Ascending aorta (tissue), 2 donors: Measurements from ENCODE around the gene DKC1. TPM values are rescaled to one million over a fixed set of nuclear protein-coding genes. Genes with fewer than 3 reads are reported as not detected.
A peak's percentile ranks its signal among the peaks of the same experiment; 100 is the strongest.

Experiments
- DNase-seq, 2 donors: peaks; one replicate each; pipeline ENCODE4 v3.0.0-alpha.2; 2019; ENCODE audit warnings: low spot score in 2 of 2
- H3K27ac ChIP-seq, 2 donors: fragments of 200-600 bp; sonication (generic); one replicate each; pipeline ENCODE4 v1.5.1; 2016 to 2017; ENCODE audit warnings: mild to moderate bottlenecking in 1 of 2
- H3K27me3 ChIP-seq: fragments of 200-600 bp; sonication (generic); one replicate; pipeline ENCODE4 v1.5.1; 2017
- H3K36me3 ChIP-seq, 2 donors: fragments of 200-600 bp; sonication (generic); one replicate each; pipeline ENCODE4 v1.5.1; 2016
- H3K4me1 ChIP-seq, 2 donors: fragments of 200-600 bp; sonication (generic); one replicate each; pipeline ENCODE4 v1.5.1; 2016 to 2017; ENCODE audit warnings: mild to moderate bottlenecking in 1 of 2
- H3K4me3 ChIP-seq, 2 donors: fragments of 200-600 bp; sonication (generic); one replicate each; pipeline ENCODE4 v1.5.1; 2016 to 2017; ENCODE audit warnings: mild to moderate bottlenecking in 1 of 2
- H3K9me3 ChIP-seq, 2 donors: fragments of 200-600 bp; sonication (generic); one replicate each; pipeline ENCODE4 v1.5.1; 2016
- CTCF ChIP-seq, 3 experiments: fragments of 200-600 bp in 2 of 3; fragments of 450-650 bp in 1 of 3; sonication (generic) in 2 of 3; IDR thresholded peaks; one replicate each; pipeline ENCODE4 v1.5.1; 2016 to 2019; ENCODE audit warnings: antibody characterized with exemption in 3 of 3, mild to moderate bottlenecking in 1 of 3, moderate library complexity in 1 of 3
- intact Hi-C: fragments of 100-400 bp; cut with DNase I; formaldehyde crosslinking; loops from one replicate; pipeline ENCODE4 v1.15.1; 2023
- total RNA-seq: library from RNA; depleted of rRNA; stranded (reverse); fragments of >200 nt; gene quantifications from one replicate; pipeline ENCODE4 v1.1.0, GENCODE V29; 2016

The DKC1 gene
- total RNA-seq, 1 donor from 2014 or later: 3.4 TPM

GRCh38 chrX:154737136-154737535 lies 25.5 kb upstream of the DKC1 start:
- no peaks in the 10 kb centered on the region for H3K9me3 ChIP-seq
- intact Hi-C loops: no loop called here
- H3K27me3 ChIP-seq: no peaks in the 10 kb centered on the region
- no peaks in the 10 kb centered on the region for H3K36me3 ChIP-seq
- no peak overlapping the region for H3K4me3 ChIP-seq
- peak overlapping the region; percentile 32 to 77 for H3K27ac ChIP-seq
- peaks cover 10 to 51% of the 10 kb centered on the region in 2 donors for H3K4me1 ChIP-seq
- no peak for DNase-seq
- no peak for TF ChIP-seq CTCF (IDR thresholded peaks at IDR 0.05)

- no peak for TF ChIP-seq CTCF (IDR thresholded peaks at IDR 0.05)
- intact Hi-C loops: no loop called here
- peak in 1 of 2 donors; percentile 80 for DNase-seq
- no peaks in the 10 kb centered on the region for H3K36me3 ChIP-seq
- no peaks in the 10 kb centered on the region for H3K27me3 ChIP-seq
- H3K4me1 ChIP-seq: peaks cover 10 to 41% of the 10 kb centered on the region in 2 donors
- H3K27ac ChIP-seq: peak overlapping the region; percentile 32 to 77
- no peak overlapping the region for H3K4me3 ChIP-seq
- H3K9me3 ChIP-seq: no peaks in the 10 kb centered on the region
These were observed 24.5 kb upstream of the DKC1 start for GRCh38 chrX:154738011-154738738.

GRCh38 chrX:154739952-154740465 lies 22.7 kb upstream of the DKC1 start:
- Histone ChIP-seq H3K4me1 (peaks cover 6 to 28% of the 10 kb centered on the region in 2 donors), H3K36me3 (no peaks in the 10 kb centered on the region), H3K4me3 (no peak overlapping the region), H3K27ac (no peak overlapping the region), H3K27me3 (no peaks in the 10 kb centered on the region), H3K9me3 (no peaks in the 10 kb centered on the region)
- no peak for DNase-seq
- intact Hi-C loops: no loop called here
- no peak for TF ChIP-seq CTCF (IDR thresholded peaks at IDR 0.05)

DNA sequence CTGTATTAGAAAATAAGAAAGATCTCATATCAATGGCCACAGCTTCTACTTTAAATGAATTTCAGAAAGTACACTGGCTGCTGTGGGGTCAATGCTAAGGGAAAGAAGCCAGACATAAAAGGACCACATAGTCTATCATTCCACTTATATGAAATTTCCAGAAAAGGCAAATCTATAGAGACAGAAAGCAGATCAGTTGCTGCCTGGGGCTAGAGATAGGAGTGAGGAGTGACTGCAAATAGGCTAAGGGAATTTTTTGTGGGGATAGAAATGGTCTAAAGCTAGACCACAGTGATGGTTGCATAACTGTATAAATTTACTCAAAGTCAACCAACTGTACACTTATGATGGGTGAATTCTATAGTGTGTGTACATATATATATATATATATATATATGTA lies 20.1 kb upstream of the DKC1 start:
- H3K9me3 ChIP-seq: no peaks in the 10 kb centered on the region
- peaks cover 0 to 10% of the 10 kb centered on the region in 2 donors for H3K4me1 ChIP-seq
- intact Hi-C loops: no loop called here
- no peaks in the 10 kb centered on the region for H3K27me3 ChIP-seq
- H3K4me3 ChIP-seq: no peak overlapping the region
- DNase-seq: no peak
- TF ChIP-seq CTCF (IDR thresholded peaks at IDR 0.05): no peak
- H3K36me3 ChIP-seq: no peaks in the 10 kb centered on the region
- H3K27ac ChIP-seq: no peak overlapping the region

- intact Hi-C loops: loop anchor here (5.0 kb wide), 1 partner anchor 37 kb away; no protein-coding TSS in a partner anchor
These were observed 13.8 kb upstream of the DKC1 start for GRCh38 chrX:154748712-154749339.

More at GRCh38 chrX:154748712-154749339, 13.8 kb upstream of the DKC1 start:
- Histone ChIP-seq H3K27ac (peak overlapping the region in 1 of 2 donors; percentile 51), H3K27me3 (no peaks in the 10 kb centered on the region), H3K4me1 (peaks cover 2 to 4% of the 10 kb centered on the region in 2 donors), H3K4me3 (peak overlapping the region in 1 of 2 donors; percentile 34), H3K36me3 (no peaks in the 10 kb centered on the region), H3K9me3 (no peaks in the 10 kb centered on the region)
- DNase-seq: no peak
- peak in 2 of 3 experiments; percentile 68 to 72 for TF ChIP-seq CTCF (IDR thresholded peaks at IDR 0.05)
